CD14-positive monocyte (primary cell): ENCODE measurements around the gene ARPC5L. TPM values are rescaled to one million over a fixed set of nuclear protein-coding genes. Genes with fewer than 3 reads are reported as not detected.

Source experiments
- DNase-seq, 3 donors: peaks; one replicate each; pipeline ENCODE4 v3.0.0-alpha.2; 2011 to 2022
- H2AFZ ChIP-seq: 2 replicates; pipeline ENCODE4 v1.6.0; 2012; ENCODE audit warnings: mild to moderate bottlenecking, low read depth, low read length, inconsistent platforms; ENCODE audit not compliant: insufficient read depth, poor library complexity, severe bottlenecking
- H3K27ac ChIP-seq, 2 donors: 1 replicate in 1 of 2; 2 replicates in 1 of 2; pipeline ENCODE4 v1.5.1; 2012 to 2013; ENCODE audit warnings: low read length in 2 of 2, control low read depth in 1 of 2, inconsistent platforms in 1 of 2, low read depth in 1 of 2, mild to moderate bottlenecking in 1 of 2
- H3K27me3 ChIP-seq, 2 donors: one replicate each; pipeline versions ENCODE4 v1.6.0 to v1.6.1; 2011 to 2013; ENCODE audit warnings: low read length in 2 of 2; ENCODE audit not compliant: control insufficient read depth in 2 of 2, insufficient read depth in 2 of 2
- H3K36me3 ChIP-seq, 2 donors: replicated peaks in 1 of 2; 1 replicate in 1 of 2; 2 replicates in 1 of 2; pipeline versions ENCODE4 v1.5.1 to v1.6.1; 2012 to 2013; ENCODE audit warnings: low read length in 2 of 2, control low read depth in 1 of 2, inconsistent platforms in 1 of 2, mild to moderate bottlenecking in 1 of 2; ENCODE audit not compliant: insufficient read depth in 2 of 2, control insufficient read depth in 1 of 2
- H3K4me1 ChIP-seq, 2 donors: 1 replicate in 1 of 2; 2 replicates in 1 of 2; pipeline versions ENCODE4 v1.5.1 to v1.6.1; 2012 to 2013; ENCODE audit warnings: low read length in 2 of 2, control low read depth in 1 of 2, inconsistent platforms in 1 of 2, mild to moderate bottlenecking in 1 of 2, moderate library complexity in 1 of 2; ENCODE audit not compliant: insufficient read depth in 2 of 2, control insufficient read depth in 1 of 2
- H3K4me2 ChIP-seq: replicated peaks from 2 replicates; pipeline ENCODE3; 2012; ENCODE audit warnings: low read length, moderate library complexity, mild to moderate bottlenecking; ENCODE audit not compliant: poor library complexity, severe bottlenecking; ENCODE audit errors: extremely low read depth
- H3K4me3 ChIP-seq, 3 experiments: fragments of 200-600 bp in 1 of 3; sonication (generic) in 1 of 3; replicated peaks in 1 of 3; 1 replicate in 2 of 3; 2 replicates in 1 of 3; pipeline ENCODE4 v1.5.1; 2011 to 2013; ENCODE audit warnings: low read length in 3 of 3, mild to moderate bottlenecking in 3 of 3, control low read depth in 2 of 3, low read depth in 2 of 3, inconsistent platforms in 1 of 3, moderate library complexity in 1 of 3
- H3K79me2 ChIP-seq: 2 replicates; pipeline ENCODE4 v1.6.0; 2012; ENCODE audit warnings: mild to moderate bottlenecking, control low read depth, inconsistent platforms, low read length, moderate library complexity; ENCODE audit not compliant: insufficient read depth
- H3K9ac ChIP-seq: 2 replicates; pipeline ENCODE4 v1.6.0; 2017; ENCODE audit warnings: low read length, mild to moderate bottlenecking; ENCODE audit not compliant: insufficient read depth, poor library complexity, severe bottlenecking
- H3K9me3 ChIP-seq, 2 donors: replicated peaks in 1 of 2; 1 replicate in 1 of 2; 2 replicates in 1 of 2; pipeline versions ENCODE4 v1.5.1 to v1.6.1; 2012 to 2013; ENCODE audit warnings: low read length in 2 of 2, control low read depth in 1 of 2; ENCODE audit not compliant: control insufficient read depth in 1 of 2, insufficient read depth in 1 of 2
- H4K20me1 ChIP-seq: 2 replicates; pipeline ENCODE4 v1.6.0; 2012; ENCODE audit warnings: mild to moderate bottlenecking, low read length, control low read depth, moderate library complexity; ENCODE audit not compliant: insufficient read depth
- H3K27ac Mint-ChIP-seq, 7 donors: one replicate each; pipeline ENCODE4 v1.8.0; 2020; ENCODE audit warnings: mild to moderate bottlenecking in 7 of 7, mixed read lengths in 7 of 7, moderate library complexity in 6 of 7, inconsistent platforms in 2 of 7
- H3K27me3 Mint-ChIP-seq, 3 donors: one replicate each; pipeline ENCODE4 v1.8.0; 2021 to 2022; ENCODE audit warnings: low read depth in 3 of 3, mild to moderate bottlenecking in 3 of 3, mixed read lengths in 3 of 3, moderate library complexity in 3 of 3, inconsistent platforms in 1 of 3
- H3K36me3 Mint-ChIP-seq, 2 donors: one replicate each; pipeline ENCODE4 v1.8.0; 2020; ENCODE audit warnings: mixed read lengths in 2 of 2, inconsistent platforms in 1 of 2, mild to moderate bottlenecking in 1 of 2
- H3K4me1 Mint-ChIP-seq: one replicate; pipeline ENCODE4 v1.8.0; 2020; ENCODE audit warnings: mild to moderate bottlenecking, mixed read lengths
- H3K4me3 Mint-ChIP-seq, 2 donors: one replicate each; pipeline ENCODE4 v1.8.0; 2020; ENCODE audit warnings: mild to moderate bottlenecking in 2 of 2, mixed read lengths in 2 of 2, moderate library complexity in 1 of 2
- H3K9me3 Mint-ChIP-seq, 7 donors: one replicate each; pipeline ENCODE4 v1.8.0; 2020 to 2022; ENCODE audit warnings: mixed read lengths in 7 of 7, mild to moderate bottlenecking in 6 of 7, moderate library complexity in 6 of 7, inconsistent platforms in 2 of 7
- CTCF ChIP-seq: fragments of 200-600 bp; IDR thresholded peaks from one replicate; pipeline ENCODE4 v1.8.0; 2022; ENCODE audit warnings: antibody characterized with exemption, mild to moderate bottlenecking
- WGBS: methylation state at CpG from one replicate; pipeline ENCODE4 v1.1.5; 2013; ENCODE audit warnings: missing lambda C conversion rate; ENCODE audit not compliant: insufficient coverage; 5-methylcytosine and 5-hydroxymethylcytosine counted together
- intact Hi-C, 2 donors: fragments of 100-400 bp; cut with micrococcal nuclease; formaldehyde crosslinking; loops; one replicate each; pipeline versions ENCODE4 v1.15.0 to v1.15.1; 2023
- polyA plus RNA-seq, 3 donors: library from polyadenylated mRNA; depleted of rRNA in 1 of 3; unstranded in 2 of 3; stranded (reverse) in 1 of 3; fragments of 300-500 nt in 2 of 3; fragments of >200 nt in 1 of 3; fragmentation: Illumina TruSeq in 2 of 3; gene quantifications; 1 replicate in 2 of 3; 2 replicates in 1 of 3; pipeline ENCODE4 v1.2.3, GENCODE V29; 2012 to 2021

Gene ARPC5L
- polyA plus RNA-seq, 3 donors: 16.0 to 35.2 (median 20.7) TPM

GRCh38 chr9:124869466-124869985, 7.6 kb downstream of the ARPC5L start:
- Histone ChIP-seq H3K79me2 (peaks cover 71% of the 10 kb centered on the region), H3K27me3 (no peaks in the 10 kb centered on the region), H3K36me3 (peaks cover 11 to 14% of the 10 kb centered on the region in 2 donors), H3K4me3 (peak overlapping the region; percentile 86 to 95 (median 95)), H3K9ac (peak overlapping the region; percentile 95), H2AFZ (peak overlapping the region; percentile 96), H4K20me1 (peaks cover 43% of the 10 kb centered on the region), H3K27ac (peak overlapping the region; percentile 18 to 97), H3K4me2 (peak overlapping the region; percentile 94), H3K4me1 (peaks cover 46 to 52% of the 10 kb centered on the region in 2 donors), H3K9me3 (no peaks in the 10 kb centered on the region)
- WGBS: 0% methylated on average over 31 of the region's 41 CpGs
- Mint-ChIP-seq H3K27me3 (peaks cover 0 to 1% (median 0%) of the 10 kb centered on the region in 3 donors), H3K4me3 (peak overlapping the region; percentile 84 to 92), H3K27ac (peak overlapping the region; percentile 80 to 94 (median 92)), H3K36me3 (peaks cover 16 to 17% of the 10 kb centered on the region in 2 donors), H3K4me1 (peaks cover 47% of the 10 kb centered on the region), H3K9me3 (peaks cover 0 to 2% (median 0%) of the 10 kb centered on the region in 7 donors)
- no peak for DNase-seq
- no peak for TF ChIP-seq CTCF
- intact Hi-C loops: loop anchor here in 1 of 2 donors (10.0 kb wide), 1 partner anchor 275 kb away; the partner anchor contains the start of gene SCAI

- H3K4me3 Mint-ChIP-seq: peak overlapping the region; percentile 84 to 92
These were observed 8.1 kb downstream of the ARPC5L start for GRCh38 chr9:124869986-124870560.

More at GRCh38 chr9:124869986-124870560, 8.1 kb downstream of the ARPC5L start:
- peaks cover 48% of the 10 kb centered on the region for H4K20me1 ChIP-seq
- H3K36me3 Mint-ChIP-seq: peaks cover 22 to 23% of the 10 kb centered on the region in 2 donors
- DNase-seq: no peak
- H3K27ac ChIP-seq: peak overlapping the region; percentile 18 to 97
- peaks cover 47% of the 10 kb centered on the region for H3K4me1 Mint-ChIP-seq
- no peaks in the 10 kb centered on the region for H3K9me3 ChIP-seq
- H3K9me3 Mint-ChIP-seq: peaks cover 0 to 2% (median 0%) of the 10 kb centered on the region in 7 donors
- H3K79me2 ChIP-seq: peaks cover 76% of the 10 kb centered on the region
- peaks cover 0 to 1% (median 0%) of the 10 kb centered on the region in 3 donors for H3K27me3 Mint-ChIP-seq
- H3K27me3 ChIP-seq: no peaks in the 10 kb centered on the region
- H3K36me3 ChIP-seq: peaks cover 16 to 20% of the 10 kb centered on the region in 2 donors
- H3K27ac Mint-ChIP-seq: peak overlapping the region; percentile 80 to 94 (median 92)
- H3K4me1 ChIP-seq: peaks cover 46 to 52% of the 10 kb centered on the region in 2 donors
- intact Hi-C loops: loop anchor here in 1 of 2 donors (10.0 kb wide), 1 partner anchor 275 kb away; the partner anchor contains the start of gene SCAI
- H3K9ac ChIP-seq: peak overlapping the region; percentile 95
- H3K4me2 ChIP-seq: peak overlapping the region; percentile 94
- peak overlapping the region; percentile 96 for H2AFZ ChIP-seq
- no peak for TF ChIP-seq CTCF
- H3K4me3 ChIP-seq: peak overlapping the region; percentile 86 to 95 (median 95)
- 0% methylated on average over 3 of the region's 12 CpGs for WGBS
